WTC11 (cell line): ENCODE results near the gene SORCS1. TPM values are rescaled to one million over a fixed set of nuclear protein-coding genes. Genes with fewer than 3 reads are reported as not detected.

ENCODE experiments used
- ATAC-seq: fragments of 200-7000 bp; cut with Tn5 transposase; 2 replicates; pipeline ENCODE4 v1.10.0; 2021; ENCODE audit warnings: mild to moderate bottlenecking, moderate library complexity
- CTCF ChIA-PET: fragments of 300-600 bp; sonication (Branson Sonifier 250); formaldehyde crosslinking; loops from one replicate; lab custom pipeline; 2021; ENCODE audit warnings: antibody characterized with exemption; lab: Charles Lee
- POLR2A ChIA-PET: fragments of 350-600 bp; sonication (Branson Sonifier 250); formaldehyde crosslinking; loops from one replicate; lab custom pipeline; 2021; ENCODE audit warnings: antibody characterized with exemption; lab: Charles Lee
- DNase-seq: peaks from one replicate; pipeline ENCODE4 v3.0.0; 2021; ENCODE audit warnings: low spot score
- H3K27ac Mint-ChIP-seq: 2 replicates; pipeline ENCODE4 v1.8.0; 2021; ENCODE audit warnings: mixed read lengths
- H3K27me3 Mint-ChIP-seq: 2 replicates; pipeline ENCODE4 v1.8.0; 2021; ENCODE audit warnings: low read depth, mild to moderate bottlenecking, moderate library complexity, mixed read lengths
- H3K36me3 Mint-ChIP-seq: 2 replicates; pipeline ENCODE4 v1.8.0; 2021; ENCODE audit warnings: mixed read lengths
- H3K4me1 Mint-ChIP-seq: 2 replicates; pipeline ENCODE4 v1.8.0; 2022; ENCODE audit warnings: mixed read lengths
- H3K4me3 Mint-ChIP-seq: 2 replicates; pipeline ENCODE4 v1.8.0; 2021; ENCODE audit warnings: mild to moderate bottlenecking, moderate library complexity, mixed read lengths
- H3K9me3 Mint-ChIP-seq: 2 replicates; pipeline ENCODE4 v1.8.0; 2021; ENCODE audit warnings: mixed read lengths
- ARID4B ChIP-seq: sonication (generic); formaldehyde crosslinking; IDR thresholded peaks from 2 replicates; pipeline ENCODE4 v1.8.0; 2023; ENCODE audit warnings: missing genetic modification reagents, mild to moderate bottlenecking, borderline replicate concordance
- ATF1 ChIP-seq: sonication (generic); formaldehyde crosslinking; IDR thresholded peaks from 2 replicates; pipeline ENCODE4 v1.8.1; 2023; ENCODE audit warnings: mild to moderate bottlenecking, moderate library complexity, missing genetic modification reagents
- IRF2 ChIP-seq: sonication (generic); formaldehyde crosslinking; IDR thresholded peaks from 2 replicates; pipeline ENCODE4 v1.8.0; 2022; ENCODE audit warnings: low read depth, missing genetic modification reagents, borderline replicate concordance
- KAT7 ChIP-seq: sonication (generic); formaldehyde crosslinking; IDR thresholded peaks from 2 replicates; pipeline ENCODE4 v1.8.1; 2023; ENCODE audit warnings: missing genetic modification reagents, mild to moderate bottlenecking, borderline replicate concordance
- RELA ChIP-seq: sonication (generic); formaldehyde crosslinking; IDR thresholded peaks from 2 replicates; pipeline ENCODE4 v1.8.1; 2022; ENCODE audit warnings: missing genetic modification reagents, mild to moderate bottlenecking, borderline replicate concordance
- SMAD3 ChIP-seq: sonication (generic); formaldehyde crosslinking; IDR thresholded peaks from 2 replicates; pipeline ENCODE4 v1.8.0; 2022; ENCODE audit warnings: missing genetic modification reagents, mild to moderate bottlenecking, borderline replicate concordance
- ZNF416 ChIP-seq: fragments of 250-450 bp; sonication (Bioruptor Pico); IDR thresholded peaks from 2 replicates; pipeline ENCODE4 v1.9.0; 2021; ENCODE audit warnings: mild to moderate bottlenecking, inconsistent platforms
- ZNF512 ChIP-seq: sonication (generic); formaldehyde crosslinking; IDR thresholded peaks from 2 replicates; pipeline ENCODE4 v1.8.1; 2022; ENCODE audit warnings: missing genetic modification reagents, borderline replicate concordance
- total RNA-seq: library from RNA; stranded (reverse); gene quantifications from 3 replicates; pipeline ENCODE4 v1.2.3, GENCODE V29; 2021
- TF ChIP-seq, protein P1 (sequence below): sonication (generic); formaldehyde crosslinking; IDR thresholded peaks from 2 replicates; pipeline ENCODE4 v1.8.1; 2023; ENCODE audit warnings: mild to moderate bottlenecking, missing genetic modification reagents, borderline replicate concordance
- TF ChIP-seq, protein P2 (sequence below): fragments of 250-450 bp; sonication (Bioruptor Pico); IDR thresholded peaks from 2 replicates; pipeline ENCODE4 v1.9.0; 2021; ENCODE audit warnings: moderate library complexity, mild to moderate bottlenecking, inconsistent platforms, borderline replicate concordance
- TF ChIP-seq, protein P3 (sequence below): sonication (generic); formaldehyde crosslinking; IDR thresholded peaks from 2 replicates; pipeline ENCODE4 v1.8.0; 2023; ENCODE audit warnings: missing genetic modification reagents

The SORCS1 gene
- total RNA-seq, 1 experiment from 2014 or later, result 3.3 TPM

DNA sequence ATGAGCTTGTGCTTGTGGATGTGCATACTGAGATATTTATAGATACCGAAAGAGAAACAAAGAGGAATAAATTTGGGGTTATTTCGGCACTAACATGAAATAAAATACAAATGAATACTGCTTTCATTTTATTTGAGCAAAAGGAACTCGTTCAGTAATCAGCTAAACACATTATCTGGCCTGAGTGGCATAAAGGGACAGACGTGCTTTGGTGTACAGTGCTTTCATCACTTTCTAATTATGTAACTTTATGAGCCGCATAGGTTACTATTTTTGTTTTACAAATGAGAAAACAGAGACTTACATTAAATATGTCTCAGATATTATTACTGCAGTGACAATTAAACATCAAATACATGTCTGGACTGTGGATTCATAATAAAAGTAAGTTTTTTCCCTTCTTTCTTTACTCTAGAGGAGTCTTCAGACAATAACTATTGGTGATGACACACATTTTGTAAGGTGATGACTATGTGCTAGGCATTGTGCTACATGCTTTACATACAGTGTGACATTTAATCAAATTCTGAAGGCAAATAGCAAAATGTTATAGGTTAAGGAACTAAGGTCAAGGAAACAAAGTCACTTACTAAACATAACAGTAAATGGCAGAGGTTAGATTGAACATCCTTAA lies 503.3 kb downstream of the SORCS1 start (continued):
- no peak for TF ChIP-seq ARID4B
- TF ChIP-seq KAT7 (CRISPR knock-in tag), result no peak

DNA sequence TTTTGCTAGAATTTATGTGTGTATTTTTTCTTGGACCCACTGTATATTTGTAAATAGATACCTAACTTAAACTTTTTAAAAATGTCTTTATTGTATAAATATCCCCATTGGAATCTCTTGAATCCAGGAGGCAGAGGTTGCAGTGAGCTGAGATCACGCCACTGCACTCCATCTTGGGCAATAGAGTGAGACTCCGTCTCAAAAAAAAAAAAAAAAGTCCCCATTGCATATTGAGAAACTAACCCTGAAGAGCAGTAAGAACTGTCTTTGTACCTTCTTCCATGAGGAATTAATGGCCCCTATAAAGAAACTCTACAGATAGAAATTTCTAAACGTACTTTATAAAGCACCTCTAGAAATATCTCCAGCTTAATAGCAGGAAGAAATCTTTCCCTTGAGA lies 504.0 kb downstream of the SORCS1 start:
- ChIA-PET POLR2A (no interaction called here), CTCF (no interaction called here)
- no peak for DNase-seq
- no peak for ATAC-seq
- no peak for TF ChIP-seq SMAD3 (CRISPR knock-in tag)
- TF ChIP-seq, protein P1, sequence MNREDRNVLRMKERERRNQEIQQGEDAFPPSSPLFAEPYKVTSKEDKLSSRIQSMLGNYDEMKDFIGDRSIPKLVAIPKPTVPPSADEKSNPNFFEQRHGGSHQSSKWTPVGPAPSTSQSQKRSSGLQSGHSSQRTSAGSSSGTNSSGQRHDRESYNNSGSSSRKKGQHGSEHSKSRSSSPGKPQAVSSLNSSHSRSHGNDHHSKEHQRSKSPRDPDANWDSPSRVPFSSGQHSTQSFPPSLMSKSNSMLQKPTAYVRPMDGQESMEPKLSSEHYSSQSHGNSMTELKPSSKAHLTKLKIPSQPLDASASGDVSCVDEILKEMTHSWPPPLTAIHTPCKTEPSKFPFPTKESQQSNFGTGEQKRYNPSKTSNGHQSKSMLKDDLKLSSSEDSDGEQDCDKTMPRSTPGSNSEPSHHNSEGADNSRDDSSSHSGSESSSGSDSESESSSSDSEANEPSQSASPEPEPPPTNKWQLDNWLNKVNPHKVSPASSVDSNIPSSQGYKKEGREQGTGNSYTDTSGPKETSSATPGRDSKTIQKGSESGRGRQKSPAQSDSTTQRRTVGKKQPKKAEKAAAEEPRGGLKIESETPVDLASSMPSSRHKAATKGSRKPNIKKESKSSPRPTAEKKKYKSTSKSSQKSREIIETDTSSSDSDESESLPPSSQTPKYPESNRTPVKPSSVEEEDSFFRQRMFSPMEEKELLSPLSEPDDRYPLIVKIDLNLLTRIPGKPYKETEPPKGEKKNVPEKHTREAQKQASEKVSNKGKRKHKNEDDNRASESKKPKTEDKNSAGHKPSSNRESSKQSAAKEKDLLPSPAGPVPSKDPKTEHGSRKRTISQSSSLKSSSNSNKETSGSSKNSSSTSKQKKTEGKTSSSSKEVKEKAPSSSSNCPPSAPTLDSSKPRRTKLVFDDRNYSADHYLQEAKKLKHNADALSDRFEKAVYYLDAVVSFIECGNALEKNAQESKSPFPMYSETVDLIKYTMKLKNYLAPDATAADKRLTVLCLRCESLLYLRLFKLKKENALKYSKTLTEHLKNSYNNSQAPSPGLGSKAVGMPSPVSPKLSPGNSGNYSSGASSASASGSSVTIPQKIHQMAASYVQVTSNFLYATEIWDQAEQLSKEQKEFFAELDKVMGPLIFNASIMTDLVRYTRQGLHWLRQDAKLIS, result no peak
- TF ChIP-seq RELA (CRISPR knock-in tag), result no peak
- TF ChIP-seq, protein P2, sequence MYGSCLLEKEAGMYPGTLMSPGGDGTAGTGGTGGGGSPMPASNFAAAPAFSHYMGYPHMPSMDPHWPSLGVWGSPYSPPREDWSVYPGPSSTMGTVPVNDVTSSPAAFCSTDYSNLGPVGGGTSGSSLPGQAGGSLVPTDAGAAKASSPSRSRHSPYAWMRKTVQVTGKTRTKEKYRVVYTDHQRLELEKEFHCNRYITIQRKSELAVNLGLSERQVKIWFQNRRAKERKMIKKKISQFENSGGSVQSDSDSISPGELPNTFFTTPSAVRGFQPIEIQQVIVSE (CRISPR knock-in tag), result no peak
- no peak for TF ChIP-seq ARID4B
- no peak for TF ChIP-seq ATF1 (CRISPR knock-in tag)
- TF ChIP-seq, protein P3, sequence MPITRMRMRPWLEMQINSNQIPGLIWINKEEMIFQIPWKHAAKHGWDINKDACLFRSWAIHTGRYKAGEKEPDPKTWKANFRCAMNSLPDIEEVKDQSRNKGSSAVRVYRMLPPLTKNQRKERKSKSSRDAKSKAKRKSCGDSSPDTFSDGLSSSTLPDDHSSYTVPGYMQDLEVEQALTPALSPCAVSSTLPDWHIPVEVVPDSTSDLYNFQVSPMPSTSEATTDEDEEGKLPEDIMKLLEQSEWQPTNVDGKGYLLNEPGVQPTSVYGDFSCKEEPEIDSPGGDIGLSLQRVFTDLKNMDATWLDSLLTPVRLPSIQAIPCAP (CRISPR knock-in tag), result no peak
- TF ChIP-seq ZNF416 (CRISPR knock-in tag), result no peak
- TF ChIP-seq IRF2 (CRISPR knock-in tag), result no peak
- TF ChIP-seq ZNF512 (CRISPR knock-in tag), result no peak
- Mint-ChIP-seq H3K36me3 (no peaks in the 10 kb centered on the region), H3K27me3 (no peaks in the 10 kb centered on the region), H3K4me3 (no peak overlapping the region), H3K4me1 (no peaks in the 10 kb centered on the region), H3K9me3 (peaks cover 3% of the 10 kb centered on the region; the same call in 1 of the 2 replicates), H3K27ac (no peak overlapping the region)
